ENCODE measurements around the gene ZNF569. TPM values are rescaled to one million over a fixed set of nuclear protein-coding genes. Genes with fewer than 3 reads are reported as not detected.

ZNF569 gene
- total and polyA plus RNA-seq, 10 of the 15 experiments (the other 5 are each of a cell fraction or from before 2014, with no cell fraction given) = 0.82 to 4.3 (median 2.3) TPM

DNA sequence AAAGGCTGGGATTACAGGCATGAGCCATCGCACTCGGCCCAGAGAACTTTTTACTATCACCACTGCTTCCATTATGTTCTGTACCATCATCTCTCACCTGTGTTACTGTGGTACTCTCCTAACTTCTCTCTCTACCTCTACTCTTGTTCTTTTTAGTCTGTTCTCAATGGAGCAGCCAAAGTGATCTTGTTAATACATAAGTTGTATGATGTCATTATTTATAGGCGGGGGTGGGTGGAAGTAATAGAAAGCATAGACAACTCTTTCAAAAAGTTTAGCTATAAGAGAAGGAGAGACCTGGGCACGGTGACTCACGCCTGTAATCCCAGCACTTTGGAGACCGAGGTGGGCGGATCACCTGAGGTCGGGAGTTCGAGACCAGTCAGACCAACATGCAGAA, 4.9 kb upstream of the ZNF569 start:
- H3K79me2 ChIP-seq (ENCODE audit: control insufficient read depth, insufficient read depth, low read length) = peaks cover 5% of the 10 kb centered on the region
- no peak for ATAC-seq
- H3K36me3 ChIP-seq (ENCODE audit: control insufficient read depth in 2 of 2, insufficient read depth in 2 of 2, low read length in 1 of 2) = peaks cover 3% of the 10 kb centered on the region in 2 experiments; a peak in 3 of 4 replicates
- H3K4me1 ChIP-seq (ENCODE audit: control insufficient read depth, insufficient read depth, low read length) = peaks cover 4% of the 10 kb centered on the region
- no peaks in the 10 kb centered on the region for H3K27me3 ChIP-seq (replicated peaks in 1 of 2; ENCODE audit: control insufficient read depth in 2 of 2, insufficient read depth in 2 of 2, low read length in 1 of 2)
- ChIA-PET CTCF (no interaction called here), POLR2A (no interaction called here), SMC1A (ENCODE audit: uncharacterized antibody, unreplicated experiment) (no interaction called here), RAD21 (ENCODE audit: unreplicated experiment) (no interaction called here)
- WGBS (ENCODE audit: insufficient coverage, insufficient replicate concordance, low lambda C conversion rate, missing lambda C conversion rate) = 98% methylated on average over 9 of the region's 9 CpGs
- H4K20me1 ChIP-seq (ENCODE audit: control insufficient read depth, insufficient read depth) = no peaks in the 10 kb centered on the region
- H3K9ac ChIP-seq (ENCODE audit: control insufficient read depth, insufficient read depth, low read length) = no peak overlapping the region
- no peak for DNase-seq (ENCODE audit: low read depth, low spot score)
- in situ Hi-C loops (cut with MboI) = no loop called here
- no peak overlapping the region for H2AFZ ChIP-seq (ENCODE audit: control insufficient read depth, low read depth, low read length)
- TF ChIP-seq RFX5 (IDR thresholded peaks at IDR 0.05; ENCODE audit: low read depth, low read length) (no peak), PAX5 (IDR thresholded peaks at IDR 0.05; ENCODE audit: borderline replicate concordance, low read depth, low read length) (no peak), NFYB (IDR thresholded peaks at IDR 0.05; ENCODE audit: insufficient read depth, low read depth, low read length) (no peak), EP300 (IDR thresholded peaks at IDR 0.05; ENCODE audit: borderline replicate concordance in 1 of 2, control insufficient read depth in 1 of 2, low read depth in 2 of 2, low read length in 2 of 2) (no peak), GABPA (IDR thresholded peaks at IDR 0.05; ENCODE audit: low read depth) (no peak), POU2F2 (IDR thresholded peaks at IDR 0.05; ENCODE audit: borderline replicate concordance, low read depth, low read length) (no peak), HDAC2 (IDR thresholded peaks at IDR 0.05) (no peak), CEBPB (IDR thresholded peaks at IDR 0.05; ENCODE audit: borderline replicate concordance in 1 of 2, low read depth in 2 of 2, low read length in 2 of 2) (no peak), STAT1 (conservative IDR thresholded peaks at IDR 0.05) (no peak), GATAD2B (conservative IDR thresholded peaks at IDR 0.05; ENCODE audit: low read depth) (no peak), TCF3 (IDR thresholded peaks at IDR 0.05; ENCODE audit: borderline replicate concordance, insufficient read depth, low read depth, low read length) (no peak)
- intact Hi-C loops (cut with micrococcal nuclease; ENCODE audit: unreplicated experiment) = no loop called here
- FAIRE-seq = no peak
- BruUV-seq (replicated peaks) = no TSS peak
- H3K4me3 ChIP-seq = no peak overlapping the region
- no peak overlapping the region for H3K27ac ChIP-seq (ENCODE audit: control insufficient read depth, insufficient read depth)
- no peak overlapping the region for H3K4me2 ChIP-seq (ENCODE audit: control insufficient read depth, insufficient read depth)
- H3K9me3 ChIP-seq (replicated peaks; ENCODE audit: control insufficient read depth, insufficient read depth, low read length) = peaks cover 4% of the 10 kb centered on the region
